GM15510 (cell line): Measurements from ENCODE around the gene NACC2.

Source experiments
- POLR2A ChIP-seq: IDR thresholded peaks from 3 replicates; pipeline ENCODE4 v1.6.1; 2011; ENCODE audit warnings: borderline replicate concordance; ENCODE audit not compliant: insufficient read length; ENCODE audit errors: extremely low read depth

Gene NACC2

DNA sequence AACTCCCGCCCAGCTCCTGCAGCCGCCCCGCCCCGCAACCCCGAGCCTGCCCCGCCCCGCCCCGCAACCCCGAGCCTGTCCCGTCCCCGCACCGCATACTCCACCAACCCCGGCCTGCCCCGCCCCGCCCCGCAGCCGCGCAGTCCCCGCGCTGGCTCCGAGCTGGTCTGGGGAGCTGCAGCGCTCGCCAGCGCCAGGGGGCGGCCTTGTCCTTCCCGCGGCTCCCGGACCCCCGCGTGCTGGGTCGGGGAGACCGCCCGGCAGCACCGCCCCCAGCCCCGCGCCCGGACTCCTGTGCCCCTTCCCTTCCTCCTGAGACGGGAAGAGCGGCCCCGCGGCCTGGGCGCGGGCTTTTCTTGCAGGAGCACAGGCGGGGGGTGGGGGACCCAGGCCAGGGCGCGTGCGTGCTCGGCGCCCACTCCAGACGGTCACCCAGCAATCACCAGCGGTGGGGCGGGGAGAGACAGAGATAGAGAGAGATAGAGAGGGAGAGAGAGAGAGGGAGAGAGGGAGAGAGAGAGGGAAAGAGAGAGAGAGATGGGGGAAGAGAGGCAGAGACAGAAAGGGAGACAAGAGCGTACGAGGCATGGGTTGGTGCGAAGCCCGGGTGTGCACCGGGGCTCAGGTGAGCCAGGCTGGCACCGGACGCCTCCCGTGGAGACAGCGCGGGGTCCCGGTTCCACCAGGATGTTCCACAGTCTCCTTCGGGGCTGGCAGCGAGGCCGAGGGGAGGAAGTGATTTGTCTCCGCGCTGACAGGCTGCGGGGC lies 38.3 kb upstream of the NACC2 start:
- no peak for TF ChIP-seq POLR2A

DNA sequence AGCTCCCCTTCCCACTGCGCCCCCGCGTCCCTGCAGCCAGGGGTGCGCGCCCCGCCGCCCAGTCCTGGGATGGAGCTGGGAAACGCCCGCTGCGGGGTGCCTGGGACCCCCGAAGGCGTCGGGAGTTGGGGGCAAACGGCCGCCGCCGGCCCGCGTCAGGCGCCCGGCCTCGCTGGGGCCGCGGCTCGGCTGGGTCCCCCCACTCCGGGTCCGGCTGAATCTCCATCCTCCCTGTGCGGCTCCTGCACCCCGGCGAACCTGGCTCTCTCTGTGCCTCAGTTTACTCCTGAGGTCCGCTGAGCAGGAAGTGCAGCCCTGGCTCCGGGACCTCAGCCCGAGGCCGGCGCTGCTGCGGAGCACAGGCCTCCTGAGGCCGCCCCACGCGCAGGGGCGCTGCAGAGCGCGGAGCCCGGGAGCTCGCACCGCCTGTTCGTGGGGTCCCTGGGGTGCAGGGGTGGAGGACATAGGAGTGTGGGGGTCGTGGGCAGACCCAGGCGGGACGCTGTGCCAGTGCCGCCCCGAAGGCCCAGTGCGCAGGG lies 37.5 kb upstream of the NACC2 start:
- TF ChIP-seq POLR2A: no peak

DNA sequence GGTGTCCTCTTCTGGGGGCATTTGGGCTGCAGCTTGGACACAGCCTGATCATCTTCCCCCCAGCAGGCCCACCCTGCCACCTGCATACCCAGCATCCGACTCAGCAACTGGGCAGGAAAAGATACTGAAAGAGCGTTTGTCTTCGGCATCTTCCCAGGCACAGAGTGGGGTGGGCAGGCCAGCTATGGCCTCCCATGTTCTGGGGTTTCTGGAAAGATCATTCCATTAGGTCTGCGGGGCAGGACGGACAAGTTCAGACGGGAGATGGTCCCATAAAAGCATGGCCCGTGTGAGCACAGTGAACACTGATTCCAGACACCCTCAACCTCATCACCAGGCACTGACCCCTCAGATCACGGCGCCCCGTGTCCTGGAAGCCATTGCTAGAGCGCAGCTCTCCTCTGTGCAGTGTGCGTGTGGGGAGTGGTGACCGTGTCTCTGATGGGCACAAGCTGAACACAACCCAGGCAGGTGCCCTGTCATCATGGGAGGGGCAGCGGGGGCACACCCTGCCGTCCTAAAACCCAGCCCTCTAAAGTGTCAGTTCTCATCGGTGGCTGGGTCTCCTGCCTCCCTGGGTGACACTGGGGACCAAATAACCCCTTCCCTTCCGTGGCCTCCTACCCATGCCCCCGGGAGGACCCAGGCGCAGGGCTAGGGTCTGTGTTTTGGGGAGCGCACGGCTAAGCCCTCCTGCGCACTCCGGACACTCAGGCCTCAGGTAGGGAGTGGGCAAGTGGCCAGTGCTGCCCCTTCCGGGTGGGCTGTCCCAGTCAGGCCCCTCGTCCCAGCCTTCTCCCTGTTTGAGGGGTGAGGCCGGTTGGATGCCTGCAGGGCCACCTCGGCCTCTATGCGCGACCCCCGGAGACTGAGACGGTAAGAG lies 36.8 kb upstream of the NACC2 start:
- TF ChIP-seq POLR2A: no peak

DNA sequence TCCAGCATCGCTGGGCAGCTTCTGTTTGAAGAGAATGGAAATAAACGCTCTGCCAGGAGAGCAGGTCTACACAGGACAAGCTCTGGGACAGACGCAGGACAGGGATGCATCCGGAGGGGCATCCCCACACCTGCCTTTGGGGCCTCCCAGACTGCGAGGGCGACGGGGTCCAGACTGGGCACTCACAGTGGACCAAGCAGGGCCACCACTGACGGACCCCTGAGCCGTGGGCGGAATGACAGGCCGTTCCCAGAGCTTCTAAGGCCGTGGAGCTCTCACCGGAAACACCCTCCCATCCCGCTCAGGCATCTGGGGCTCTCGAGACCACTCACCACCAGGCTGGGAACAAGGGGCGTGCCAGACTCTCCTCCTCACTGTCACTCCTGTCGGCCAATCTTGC lies 34.1 kb upstream of the NACC2 start:
- TF ChIP-seq POLR2A: no peak

DNA sequence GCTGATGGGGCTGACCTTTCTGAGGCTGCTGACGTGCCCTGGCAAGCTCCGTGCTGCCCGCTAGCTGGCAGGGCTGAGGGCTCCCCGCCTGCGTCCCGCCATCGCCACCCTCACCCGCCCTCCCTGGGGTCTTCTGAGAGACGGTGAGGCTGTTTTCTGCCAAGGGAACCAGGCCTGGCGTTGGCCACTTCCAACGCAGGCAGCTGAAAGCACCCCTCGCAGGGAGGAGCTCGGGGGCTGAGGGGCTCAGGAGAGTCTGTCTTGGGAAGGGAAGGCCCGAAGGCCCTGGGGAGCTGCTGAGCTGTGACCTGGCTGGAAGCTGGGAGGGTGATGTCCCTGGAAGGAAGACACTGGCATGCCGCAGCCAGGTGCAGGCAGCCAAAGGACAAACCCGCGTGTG lies 33.3 kb upstream of the NACC2 start:
- TF ChIP-seq POLR2A: no peak

DNA sequence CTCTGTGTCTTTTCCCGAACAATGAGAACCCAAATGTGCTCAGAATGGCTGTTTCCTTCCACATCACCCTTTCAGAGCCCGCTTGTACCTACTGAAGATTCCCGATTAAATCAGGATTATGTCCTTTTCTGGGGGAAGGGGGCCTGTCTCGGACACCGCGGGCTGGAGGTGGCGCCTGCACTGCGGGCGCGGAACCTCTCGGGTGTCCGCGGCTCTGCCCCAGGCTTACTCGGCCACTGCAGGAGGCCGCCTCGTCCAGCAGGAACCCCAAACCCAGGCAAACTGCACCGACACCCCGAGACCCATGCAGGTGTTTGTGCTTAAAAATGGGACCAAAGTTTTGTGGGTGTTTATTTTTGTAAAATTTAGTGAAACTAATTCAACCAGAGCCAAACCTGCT lies 32.2 kb upstream of the NACC2 start:
- no peak for TF ChIP-seq POLR2A

DNA sequence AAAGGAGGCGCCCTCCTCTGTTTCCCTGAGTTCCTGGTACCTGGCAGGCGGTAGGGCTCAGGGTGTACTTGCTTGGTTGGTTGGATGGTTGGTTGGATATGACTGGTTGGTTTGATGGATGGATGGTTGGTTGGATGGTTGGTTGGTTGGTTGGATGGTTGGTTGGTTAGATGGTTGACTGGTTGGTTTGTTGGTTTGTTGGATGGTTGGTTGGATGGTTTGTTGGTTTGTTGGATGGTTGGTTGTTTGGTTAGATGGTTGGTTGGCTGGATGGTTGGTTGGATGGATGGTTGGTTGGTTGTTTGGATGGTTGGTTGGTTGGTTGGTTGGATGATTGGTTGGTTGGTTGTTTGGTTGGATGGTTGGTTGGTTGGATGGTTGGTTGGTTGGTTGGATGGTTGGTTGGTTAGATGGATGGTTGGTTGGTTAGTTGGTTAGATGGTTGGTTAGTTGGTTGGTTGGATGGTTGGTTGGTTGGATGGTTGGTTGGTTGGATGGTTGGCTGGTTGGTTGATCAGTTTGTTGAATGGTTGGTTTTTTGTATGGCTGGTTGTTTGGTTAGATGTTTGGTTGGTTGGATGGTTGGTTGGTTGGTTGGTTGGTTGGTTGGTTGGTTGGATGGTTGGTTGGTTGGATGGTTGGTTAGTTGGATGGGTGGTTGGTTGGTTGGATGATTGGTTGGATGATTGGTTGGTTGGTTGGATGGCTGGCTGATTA lies 30.0 kb upstream of the NACC2 start:
- TF ChIP-seq POLR2A: no peak

DNA sequence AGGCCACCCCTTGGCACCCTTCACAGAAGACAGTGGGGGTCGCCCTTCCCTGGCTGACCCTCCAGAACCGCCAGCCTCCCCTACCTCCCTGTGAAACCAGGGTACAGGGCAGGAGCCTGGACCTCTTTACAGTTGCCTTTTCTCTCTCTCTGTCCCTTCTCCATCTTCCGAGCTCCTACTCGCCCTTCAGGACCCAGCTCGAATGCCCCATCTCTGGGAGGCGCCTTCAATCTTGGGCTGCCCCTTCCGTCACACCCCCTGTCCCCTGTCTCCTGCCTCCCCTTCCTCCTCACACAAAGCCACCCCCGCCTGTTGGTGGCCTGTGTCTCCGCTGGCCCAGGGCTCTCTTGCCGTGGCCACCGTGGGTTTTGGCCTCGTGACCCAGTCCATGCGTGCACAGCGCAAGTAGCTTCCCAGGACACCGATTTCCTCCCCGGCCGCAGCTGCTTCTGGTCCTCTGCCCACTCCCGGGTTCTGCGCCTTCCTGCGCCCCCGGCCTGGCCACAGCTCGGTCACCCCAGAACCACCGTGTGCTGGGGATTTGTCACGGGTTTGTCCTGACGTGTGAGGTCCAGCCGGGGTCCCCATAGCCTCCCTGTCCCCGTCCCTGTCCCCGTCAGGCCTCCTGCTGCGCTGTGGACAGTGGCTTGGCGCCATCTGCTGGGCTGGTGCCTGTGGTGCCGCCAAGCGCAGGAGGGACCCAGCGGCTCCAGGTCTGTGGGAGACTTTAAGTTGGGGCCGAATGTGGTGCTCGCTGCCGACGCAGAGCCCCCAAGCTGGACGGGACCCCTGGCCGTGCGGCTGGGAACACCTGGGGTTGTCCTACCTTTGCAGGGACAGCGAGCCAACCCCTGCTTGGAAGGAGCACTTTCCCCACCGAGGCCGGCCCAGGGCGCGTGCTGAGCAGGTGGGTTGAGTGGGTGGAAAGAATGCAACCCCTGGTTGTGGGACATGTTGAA lies 27.6 kb upstream of the NACC2 start:
- TF ChIP-seq POLR2A: no peak

DNA sequence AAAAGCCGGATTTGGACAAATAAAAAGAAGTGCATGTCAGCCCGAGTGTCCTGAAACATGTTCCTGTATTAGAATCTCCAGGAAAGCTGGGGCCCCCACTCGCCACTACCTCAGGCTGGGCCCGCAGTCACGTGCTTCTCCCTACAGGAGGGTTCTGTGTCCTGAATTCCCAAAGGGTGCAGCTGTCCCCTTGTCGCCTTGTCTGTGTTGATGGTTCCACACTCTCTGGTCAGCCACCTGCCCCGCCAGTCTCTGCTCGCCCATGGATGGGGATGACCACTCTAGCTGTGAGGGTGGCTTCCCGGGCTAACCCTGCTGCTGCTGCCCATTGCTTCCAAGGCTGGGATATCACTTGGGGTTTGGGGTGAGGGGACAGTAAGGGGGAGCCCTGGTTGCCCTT lies 26.7 kb upstream of the NACC2 start:
- TF ChIP-seq POLR2A: no peak

DNA sequence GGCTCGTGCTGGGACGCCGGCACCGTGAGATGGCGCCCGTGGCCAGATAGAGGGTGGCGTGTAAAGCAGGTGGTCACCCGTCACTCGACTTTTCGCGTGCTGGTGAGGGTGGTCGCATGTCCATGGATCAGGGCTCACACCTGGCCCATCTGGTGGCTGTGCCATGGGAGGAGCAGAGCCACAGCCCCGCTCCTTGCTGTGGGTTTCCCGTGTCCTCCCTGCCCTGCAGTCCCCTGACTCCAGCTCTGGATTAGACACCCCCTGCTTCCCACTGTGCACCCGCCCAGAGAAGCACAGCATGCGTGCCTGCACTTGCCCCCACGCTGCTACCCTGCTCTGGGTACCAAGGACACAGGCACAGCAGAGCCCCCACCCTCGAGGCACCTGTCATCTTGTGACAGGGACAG lies 25.4 kb upstream of the NACC2 start:
- no peak for TF ChIP-seq POLR2A

DNA sequence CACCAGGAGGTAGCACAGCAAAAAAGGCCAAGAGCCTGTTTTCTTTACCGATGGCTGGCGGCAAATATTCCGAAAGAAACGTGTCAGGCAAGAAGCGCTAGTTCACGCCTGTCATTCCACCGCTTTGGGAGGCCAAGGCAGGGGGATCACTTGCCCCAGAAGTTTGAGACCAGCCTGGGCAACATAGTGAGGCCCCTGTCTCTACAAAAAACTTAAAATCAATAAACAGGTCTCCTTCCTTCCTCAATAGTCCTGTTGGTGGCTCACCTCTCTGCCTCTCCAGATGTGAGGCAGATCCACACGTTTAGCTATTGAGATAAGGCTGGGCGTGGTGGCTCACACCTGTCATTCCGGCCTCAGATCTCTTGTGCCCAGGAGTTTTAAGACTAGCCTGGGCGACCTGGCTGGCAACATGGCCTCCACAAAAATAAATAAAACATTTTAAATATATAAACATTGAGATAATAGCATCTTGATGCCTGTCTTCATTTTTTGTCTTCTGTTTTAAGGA lies 24.8 kb upstream of the NACC2 start:
- no peak for TF ChIP-seq POLR2A

DNA sequence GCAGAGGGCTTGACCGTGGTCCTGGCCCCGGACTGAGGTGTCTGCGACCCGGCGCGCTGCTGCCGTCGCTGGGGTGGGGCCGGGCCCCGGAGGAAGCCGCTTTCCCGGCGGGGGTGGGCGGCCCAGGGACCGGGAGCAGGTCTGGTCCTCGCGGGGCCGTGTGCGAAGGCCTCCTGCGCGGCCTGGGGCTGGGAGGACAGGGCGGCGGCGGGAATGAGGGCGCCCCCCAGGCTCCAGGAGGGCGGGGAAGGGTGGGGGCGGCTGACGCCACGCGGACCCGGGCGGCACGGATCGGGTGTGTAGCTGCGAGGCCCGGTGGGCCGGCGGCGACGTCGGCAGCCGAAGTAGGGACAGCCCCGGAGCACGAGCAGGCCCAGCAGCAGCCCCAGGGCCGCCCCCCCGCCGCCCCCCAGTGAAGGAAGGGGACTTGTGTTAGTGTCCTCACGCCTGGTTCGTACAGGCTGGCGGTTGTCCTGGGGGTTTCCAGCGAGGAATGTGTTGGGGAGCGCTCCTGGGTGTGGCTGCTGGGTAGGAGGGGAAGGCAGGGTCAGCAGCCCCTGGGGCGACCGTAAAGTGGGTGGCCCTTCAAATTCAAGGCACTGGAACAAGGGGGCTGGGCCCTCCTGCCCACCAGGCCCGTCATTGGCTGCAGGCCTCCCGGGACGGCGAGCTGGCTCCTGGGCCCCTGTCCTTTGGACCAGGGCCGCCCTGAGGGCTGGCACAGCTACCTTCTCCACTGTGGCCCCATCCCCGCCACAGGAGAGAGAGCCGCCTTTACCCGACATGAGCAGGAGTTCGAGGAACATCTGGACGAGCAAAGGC lies 24.2 kb upstream of the NACC2 start:
- no peak for TF ChIP-seq POLR2A
